Right atrium auricular region (tissue), 2 donors: ENCODE data around the gene LPGAT1. TPM values are rescaled to one million over a fixed set of nuclear protein-coding genes. Genes with fewer than 3 reads are reported as not detected.

Experiments
- DNase-seq: peaks from one replicate; pipeline ENCODE4 v3.0.0-alpha.2; 2019; ENCODE audit warnings: low spot score
- H3K27ac ChIP-seq, 2 donors: fragments of 200-600 bp; sonication (generic); 1 replicate in 1 of 2; 2 replicates in 1 of 2; pipeline ENCODE4 v1.5.1; 2016 to 2019
- H3K27me3 ChIP-seq, 2 donors: fragments of 200-600 bp; sonication (generic); one replicate each; pipeline versions ENCODE4 v1.5.1 to v1.6.0; 2017 to 2019
- H3K36me3 ChIP-seq: fragments of 200-600 bp; sonication (generic); one replicate; pipeline ENCODE4 v1.5.1; 2016
- H3K4me1 ChIP-seq, 2 donors: fragments of 200-600 bp; sonication (generic); one replicate each; pipeline versions ENCODE4 v1.5.1 to v1.6.0; 2017 to 2019
- H3K4me3 ChIP-seq, 2 donors: fragments of 200-600 bp; sonication (generic); 1 replicate in 1 of 2; 2 replicates in 1 of 2; pipeline ENCODE4 v1.5.1; 2017 to 2019; ENCODE audit warnings: mild to moderate bottlenecking in 1 of 2, moderate library complexity in 1 of 2
- H3K9me3 ChIP-seq, 2 donors: fragments of 200-600 bp; sonication (generic); one replicate each; pipeline ENCODE4 v1.5.1; 2019
- CTCF ChIP-seq, 2 donors: fragments of 200-600 bp; sonication (generic); IDR thresholded peaks; one replicate each; pipeline ENCODE4 v1.5.1; 2019; ENCODE audit warnings: antibody characterized with exemption in 2 of 2
- total RNA-seq, 2 donors: library from RNA; depleted of rRNA; stranded (reverse); fragments of >200 nt; gene quantifications; one replicate each; pipeline ENCODE4 v1.1.0, GENCODE V29; 2016

Gene LPGAT1
- total RNA-seq, 2 donors from 2014 or later = 27.0 to 36.2 TPM

- H3K36me3 ChIP-seq = peaks cover 27% of the 10 kb centered on the region
Measured at GRCh38 chr1:211822677-211823407, 7.7 kb downstream of the LPGAT1 start.

GRCh38 chr1:211816586-211816985 lies 14.0 kb downstream of the LPGAT1 start:
- Histone ChIP-seq H3K4me1 (peaks cover 0 to 14% of the 10 kb centered on the region in 2 donors), H3K36me3 (peaks cover 25% of the 10 kb centered on the region), H3K27ac (no peak overlapping the region), H3K9me3 (no peaks in the 10 kb centered on the region), H3K27me3 (no peaks in the 10 kb centered on the region), H3K4me3 (no peak overlapping the region)
- no peak for TF ChIP-seq CTCF (IDR thresholded peaks at IDR 0.05)
- DNase-seq = no peak

More at GRCh38 chr1:211822677-211823407, 7.7 kb downstream of the LPGAT1 start:
- no peak for TF ChIP-seq CTCF (IDR thresholded peaks at IDR 0.05)
- no peak overlapping the region for H3K27ac ChIP-seq
- H3K4me1 ChIP-seq = peaks cover 0 to 9% of the 10 kb centered on the region in 2 donors
- H3K27me3 ChIP-seq = no peaks in the 10 kb centered on the region
- H3K9me3 ChIP-seq = no peaks in the 10 kb centered on the region
- no peak for DNase-seq
- H3K4me3 ChIP-seq = no peak overlapping the region

GRCh38 chr1:211814313-211814712 lies 16.2 kb downstream of the LPGAT1 start:
- H3K36me3 ChIP-seq = peaks cover 20% of the 10 kb centered on the region
- no peak overlapping the region for H3K27ac ChIP-seq
- TF ChIP-seq CTCF (IDR thresholded peaks at IDR 0.05) = no peak
- peaks cover 0 to 14% of the 10 kb centered on the region in 2 donors for H3K4me1 ChIP-seq
- DNase-seq = no peak
- H3K27me3 ChIP-seq = no peaks in the 10 kb centered on the region
- no peaks in the 10 kb centered on the region for H3K9me3 ChIP-seq
- H3K4me3 ChIP-seq = no peak overlapping the region

- TF ChIP-seq CTCF (IDR thresholded peaks at IDR 0.05) = no peak
- Histone ChIP-seq H3K27me3 (no peaks in the 10 kb centered on the region), H3K9me3 (no peaks in the 10 kb centered on the region), H3K27ac (no peak overlapping the region), H3K4me3 (no peak overlapping the region), H3K36me3 (peaks cover 12% of the 10 kb centered on the region), H3K4me1 (peaks cover 0 to 14% of the 10 kb centered on the region in 2 donors)
- DNase-seq = no peak
Measured at GRCh38 chr1:211813590-211813989, 17.0 kb downstream of the LPGAT1 start.

GRCh38 chr1:211812584-211812983 lies 18.0 kb downstream of the LPGAT1 start:
- Histone ChIP-seq H3K27ac (no peak overlapping the region), H3K4me3 (no peak overlapping the region), H3K9me3 (no peaks in the 10 kb centered on the region), H3K4me1 (peaks cover 0 to 14% of the 10 kb centered on the region in 2 donors), H3K27me3 (no peaks in the 10 kb centered on the region), H3K36me3 (peaks cover 12% of the 10 kb centered on the region)
- no peak for TF ChIP-seq CTCF (IDR thresholded peaks at IDR 0.05)
- DNase-seq = no peak

GRCh38 chr1:211811848-211812247 lies 18.7 kb downstream of the LPGAT1 start:
- TF ChIP-seq CTCF (IDR thresholded peaks at IDR 0.05) = no peak
- Histone ChIP-seq H3K27me3 (no peaks in the 10 kb centered on the region), H3K4me3 (no peak overlapping the region), H3K36me3 (peaks cover 12% of the 10 kb centered on the region), H3K4me1 (peaks cover 0 to 14% of the 10 kb centered on the region in 2 donors), H3K9me3 (no peaks in the 10 kb centered on the region), H3K27ac (no peak overlapping the region)
- no peak for DNase-seq
